Kidney epithelial cell (primary cell): ENCODE results near the gene GID8. TPM values are rescaled to one million over a fixed set of nuclear protein-coding genes. Genes with fewer than 3 reads are reported as not detected.

Experiments used
- DNase-seq: peaks from one replicate; pipeline ENCODE4 v3.0.0-alpha.2; 2010; ENCODE audit warnings: low read depth
- H3K27me3 ChIP-seq: 2 replicates; pipeline ENCODE4 v1.6.0; 2011; ENCODE audit warnings: low read length; ENCODE audit not compliant: control insufficient read depth, insufficient read depth
- H3K36me3 ChIP-seq: 2 replicates; pipeline ENCODE4 v1.5.1; 2011; ENCODE audit warnings: low read length; ENCODE audit not compliant: control insufficient read depth, insufficient read depth
- H3K4me3 ChIP-seq: 2 replicates; pipeline ENCODE4 v1.5.1; 2011; ENCODE audit warnings: low read depth, mild to moderate bottlenecking, control low read depth, low read length
- total RNA-seq: library from RNA; depleted of rRNA; stranded (reverse); fragments of >200 nt; gene quantifications from 2 replicates; pipeline ENCODE4 v1.2.3, GENCODE V29; 2015
- TF ChIP-seq, protein P1 (sequence below): IDR thresholded peaks from 2 replicates; pipeline ENCODE4 v1.5.1; 2011; ENCODE audit warnings: mild to moderate bottlenecking, moderate library complexity, low read length, control low read depth, inconsistent platforms; ENCODE audit not compliant: insufficient read depth, poor library complexity, severe bottlenecking

The GID8 gene
- total RNA-seq, 1 donor from 2014 or later: 32.9 TPM

GRCh38 chr20:62910777-62911497 is 27.0 kb upstream of the GID8 start:
- H3K36me3 ChIP-seq: peaks cover 9% of the 10 kb centered on the region
- H3K27me3 ChIP-seq: no peaks in the 10 kb centered on the region
- TF ChIP-seq, protein P1, sequence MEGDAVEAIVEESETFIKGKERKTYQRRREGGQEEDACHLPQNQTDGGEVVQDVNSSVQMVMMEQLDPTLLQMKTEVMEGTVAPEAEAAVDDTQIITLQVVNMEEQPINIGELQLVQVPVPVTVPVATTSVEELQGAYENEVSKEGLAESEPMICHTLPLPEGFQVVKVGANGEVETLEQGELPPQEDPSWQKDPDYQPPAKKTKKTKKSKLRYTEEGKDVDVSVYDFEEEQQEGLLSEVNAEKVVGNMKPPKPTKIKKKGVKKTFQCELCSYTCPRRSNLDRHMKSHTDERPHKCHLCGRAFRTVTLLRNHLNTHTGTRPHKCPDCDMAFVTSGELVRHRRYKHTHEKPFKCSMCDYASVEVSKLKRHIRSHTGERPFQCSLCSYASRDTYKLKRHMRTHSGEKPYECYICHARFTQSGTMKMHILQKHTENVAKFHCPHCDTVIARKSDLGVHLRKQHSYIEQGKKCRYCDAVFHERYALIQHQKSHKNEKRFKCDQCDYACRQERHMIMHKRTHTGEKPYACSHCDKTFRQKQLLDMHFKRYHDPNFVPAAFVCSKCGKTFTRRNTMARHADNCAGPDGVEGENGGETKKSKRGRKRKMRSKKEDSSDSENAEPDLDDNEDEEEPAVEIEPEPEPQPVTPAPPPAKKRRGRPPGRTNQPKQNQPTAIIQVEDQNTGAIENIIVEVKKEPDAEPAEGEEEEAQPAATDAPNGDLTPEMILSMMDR: no peak
- no peak for DNase-seq
- H3K4me3 ChIP-seq: no peak overlapping the region

DNA sequence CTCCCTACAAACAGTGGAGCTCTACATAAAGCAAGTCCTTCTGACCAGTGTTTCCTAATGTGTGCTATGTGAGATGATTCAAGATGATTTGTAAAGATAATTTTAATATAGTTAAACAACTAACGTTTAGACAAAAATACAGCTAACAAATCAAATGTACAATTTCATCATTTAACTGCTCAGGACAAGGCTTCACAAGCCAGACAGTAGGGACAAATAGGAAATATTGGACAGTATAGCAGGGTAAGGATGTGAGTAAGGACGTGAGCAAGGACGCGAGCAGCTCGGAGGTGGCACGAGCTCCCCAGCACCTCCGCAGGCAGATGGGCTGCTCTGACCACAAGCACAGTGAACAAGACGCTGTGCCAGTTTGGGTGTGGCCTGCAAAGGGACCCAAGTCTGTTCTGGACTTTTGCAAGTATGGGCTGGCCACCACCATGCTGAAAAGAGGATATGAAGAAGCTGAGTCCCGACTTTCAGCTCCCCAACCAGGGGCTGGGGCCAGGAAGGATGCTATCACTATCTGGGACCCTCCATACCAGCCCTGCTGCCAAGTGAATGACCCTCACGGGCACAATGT is 26.2 kb upstream of the GID8 start:
- no peak for DNase-seq
- no peaks in the 10 kb centered on the region for H3K27me3 ChIP-seq
- no peak overlapping the region for H3K4me3 ChIP-seq
- TF ChIP-seq, protein P1: no peak
- H3K36me3 ChIP-seq: peaks cover 8% of the 10 kb centered on the region

DNA sequence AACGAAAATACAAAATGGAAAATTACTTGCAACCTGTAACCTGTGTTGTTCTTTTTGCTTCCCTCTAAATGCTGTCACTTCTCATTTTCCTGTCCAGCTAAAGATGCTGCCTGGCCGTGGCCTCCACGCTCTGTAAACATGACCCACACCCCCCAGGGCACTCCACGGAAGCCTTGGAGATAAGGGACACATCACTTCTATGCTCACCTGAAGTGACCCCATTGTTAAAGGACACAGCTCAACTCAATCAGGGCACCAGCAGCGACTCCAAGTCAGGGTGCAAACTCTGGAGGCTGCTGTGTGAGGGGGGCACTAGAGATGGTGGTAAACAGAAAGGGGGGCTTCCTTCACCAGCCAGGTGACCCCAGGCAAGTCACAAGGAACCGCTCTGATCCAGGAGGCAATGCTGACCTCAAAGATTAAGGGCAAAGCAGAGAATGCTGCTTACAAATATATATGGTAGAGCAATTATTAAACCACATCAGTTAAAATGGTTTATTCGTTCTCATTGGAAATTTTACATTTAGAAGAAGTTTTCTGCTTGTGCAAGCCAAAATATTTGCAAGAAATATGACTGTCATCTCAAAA is 24.8 kb upstream of the GID8 start:
- H3K36me3 ChIP-seq: peaks cover 6% of the 10 kb centered on the region
- DNase-seq: no peak
- H3K27me3 ChIP-seq: no peaks in the 10 kb centered on the region
- TF ChIP-seq, protein P1: no peak
- H3K4me3 ChIP-seq: no peak overlapping the region

- no peak for DNase-seq
- peaks cover 5% of the 10 kb centered on the region for H3K36me3 ChIP-seq
- no peaks in the 10 kb centered on the region for H3K27me3 ChIP-seq
- no peak overlapping the region for H3K4me3 ChIP-seq
- TF ChIP-seq, protein P1: no peak
Measured at GRCh38 chr20:62914436-62914835, 23.5 kb upstream of the GID8 start.

DNA sequence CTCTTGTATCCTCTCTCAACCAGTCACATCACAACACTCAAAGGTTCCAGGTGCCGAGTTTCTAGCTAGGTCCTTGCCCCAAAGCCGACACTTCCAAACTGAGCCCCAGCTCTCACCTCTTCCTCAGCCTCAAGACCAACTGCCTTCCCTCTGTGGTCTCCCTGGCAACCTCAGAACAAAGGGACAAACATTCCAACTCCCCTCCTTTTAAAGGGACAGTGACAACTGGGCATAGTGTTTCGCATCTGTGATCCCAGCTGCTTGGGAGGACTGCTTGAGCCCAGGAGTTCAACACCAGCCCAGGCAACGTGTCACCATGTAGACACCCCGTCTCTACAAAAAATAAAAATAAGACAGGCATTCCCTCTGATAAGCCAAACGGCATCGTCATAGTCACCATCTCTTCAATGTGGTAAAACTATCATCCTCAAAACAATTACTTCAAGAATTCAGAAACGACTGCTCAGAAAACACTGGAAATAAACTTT is 22.9 kb upstream of the GID8 start:
- H3K4me3 ChIP-seq: no peak overlapping the region
- TF ChIP-seq, protein P1: no peak
- H3K27me3 ChIP-seq: no peaks in the 10 kb centered on the region
- peaks cover 5% of the 10 kb centered on the region for H3K36me3 ChIP-seq
- DNase-seq: no peak
